Dedifferentiated amniotic fluid mesenchymal stem cell (primary cell): Measurements from ENCODE around the gene SNAP91.
"Not testable (repeated sequence)": the region's sequence is repeated elsewhere in the genome, so short reads cannot be mapped to it uniquely, and the experiment has no call there.

Experiments used
- DNase-seq: peaks from one replicate; pipeline ENCODE4 v3.0.0-alpha.2; 2016; ENCODE audit errors: extremely low spot score

SNAP91 gene

GRCh38 chr6:83633149-83633548 is 75.8 kb downstream of the SNAP91 start:
- no peak for DNase-seq

GRCh38 chr6:83629908-83630307 is 79.0 kb downstream of the SNAP91 start:
- not testable (repeated sequence) for DNase-seq

- no peak for DNase-seq
These were observed 93.6 kb downstream of the SNAP91 start for GRCh38 chr6:83615025-83615999.

- no peak for DNase-seq
These were observed 95.5 kb downstream of the SNAP91 start for GRCh38 chr6:83613378-83613777.

- DNase-seq: no peak
These were observed 99.7 kb downstream of the SNAP91 start for GRCh38 chr6:83609248-83609647.

GRCh38 chr6:83605517-83605916 is 103.4 kb downstream of the SNAP91 start:
- DNase-seq: no peak

GRCh38 chr6:83603551-83603950 is 105.3 kb downstream of the SNAP91 start:
- no peak for DNase-seq

- no peak for DNase-seq
These were observed 107.8 kb downstream of the SNAP91 start for GRCh38 chr6:83601119-83601518.

GRCh38 chr6:83600459-83600858 is 108.4 kb downstream of the SNAP91 start:
- no peak for DNase-seq

- no peak for DNase-seq
These were observed 111.4 kb downstream of the SNAP91 start for GRCh38 chr6:83597511-83597910.

- DNase-seq: no peak
These were observed 111.8 kb downstream of the SNAP91 start for GRCh38 chr6:83597051-83597450.

- DNase-seq: no peak
These were observed 114.0 kb downstream of the SNAP91 start for GRCh38 chr6:83594941-83595340.

GRCh38 chr6:83593395-83593785 is 115.5 kb downstream of the SNAP91 start:
- DNase-seq: no peak

GRCh38 chr6:83592770-83593394 is 116.0 kb downstream of the SNAP91 start:
- DNase-seq: no peak

- no peak for DNase-seq
These were observed 118.5 kb downstream of the SNAP91 start for GRCh38 chr6:83590416-83590815.

GRCh38 chr6:83589076-83589475 is 119.8 kb downstream of the SNAP91 start:
- DNase-seq: no peak

GRCh38 chr6:83578057-83578456 is 130.8 kb downstream of the SNAP91 start:
- no peak for DNase-seq

- DNase-seq: no peak
These were observed 134.1 kb downstream of the SNAP91 start for GRCh38 chr6:83574783-83575182.

GRCh38 chr6:83571663-83572185 is 137.2 kb downstream of the SNAP91 start:
- not testable (repeated sequence) for DNase-seq

- no peak for DNase-seq
These were observed 149.9 kb downstream of the SNAP91 start for GRCh38 chr6:83558975-83559374.

GRCh38 chr6:83556871-83557270 is 152.0 kb downstream of the SNAP91 start:
- DNase-seq: no peak

GRCh38 chr6:83551748-83552147 is 157.2 kb downstream of the SNAP91 start:
- DNase-seq: not testable (repeated sequence)

- DNase-seq: not testable (repeated sequence)
These were observed 158.4 kb downstream of the SNAP91 start for GRCh38 chr6:83550482-83550881.
